Calu3 (cell line): ENCODE results near the gene GLUD1. TPM values are rescaled to one million over a fixed set of nuclear protein-coding genes. Genes with fewer than 3 reads are reported as not detected.
"Not testable (repeated sequence)": the region's sequence is repeated elsewhere in the genome, so short reads cannot be mapped to it uniquely, and the experiment has no call there.

Experiments
- Bru-seq: library from RNA; stranded (reverse); fragments of 400-500 nt; gene quantifications from one replicate; lab custom pipeline; 2021; lab: Mats Ljungman, UMichigan
- BruChase-seq, 2 experiments: library from RNA; stranded (reverse); fragments of 400-500 nt; gene quantifications; one replicate each; lab custom pipeline; 2021; lab: Mats Ljungman, UMichigan
- BruUV-seq: library from RNA; stranded (reverse); fragments of 400-500 nt; replicated peaks from 2 replicates; lab custom pipeline; 2021; lab: Mats Ljungman, UMichigan
- CTCF ChIA-PET: fragments of 300-600 bp; sonication (Branson Sonifier 250); formaldehyde crosslinking; loops from one replicate; lab custom pipeline; 2022; ENCODE audit warnings: antibody characterized with exemption; lab: Charles Lee
- DNase-seq: peaks from one replicate; pipeline ENCODE4 v3.0.0; 2022
- H3K27ac Mint-ChIP-seq: one replicate; pipeline ENCODE4 v1.8.0; 2022; ENCODE audit warnings: mixed read lengths; ENCODE audit not compliant: unreplicated experiment
- H3K27me3 Mint-ChIP-seq: one replicate; pipeline ENCODE4 v1.8.0; 2022; ENCODE audit warnings: mixed read lengths; ENCODE audit not compliant: unreplicated experiment
- H3K36me3 Mint-ChIP-seq: one replicate; pipeline ENCODE4 v1.8.0; 2022; ENCODE audit warnings: mild to moderate bottlenecking, moderate library complexity, mixed read lengths; ENCODE audit not compliant: insufficient read depth, unreplicated experiment
- H3K4me1 Mint-ChIP-seq: one replicate; pipeline ENCODE4 v1.8.0; 2022; ENCODE audit warnings: mild to moderate bottlenecking, low read depth, mixed read lengths; ENCODE audit not compliant: unreplicated experiment
- H3K4me3 Mint-ChIP-seq: one replicate; pipeline ENCODE4 v1.8.0; 2022; ENCODE audit warnings: mild to moderate bottlenecking, low read depth, moderate library complexity, mixed read lengths; ENCODE audit not compliant: unreplicated experiment
- H3K9me3 Mint-ChIP-seq: one replicate; pipeline ENCODE4 v1.8.0; 2022; ENCODE audit warnings: low read depth, mixed read lengths; ENCODE audit not compliant: unreplicated experiment
- intact Hi-C: fragments of 100-400 bp; cut with micrococcal nuclease; formaldehyde crosslinking; loops from one replicate; pipeline ENCODE4 v1.10.0; 2022; ENCODE audit not compliant: unreplicated experiment
- long read RNA-seq: library from polyadenylated mRNA; stranded (forward); transcript quantifications from one replicate; pipeline ENCODE4 v2.0.0, GENCODE V29; 2022
- total RNA-seq: library from RNA; stranded (reverse); gene quantifications from 2 replicates; pipeline ENCODE4 v1.2.3, GENCODE V29; 2022
- TF ChIP-seq, protein P1 (sequence below): fragments of 200-600 bp; IDR thresholded peaks from one replicate; pipeline ENCODE4 v1.8.0; 2022; ENCODE audit warnings: antibody characterized with exemption; ENCODE audit not compliant: unreplicated experiment

GLUD1 gene
- 60.2 and 70.8 TPM in 2 replicates for total RNA-seq
- percentile 79 among the genes with signal in this experiment for Bru-seq, nascent RNA
- percentile 85 among the genes with signal in this experiment for BruChase-seq, experiment 1, labeled RNA remaining after a 6-hour chase
- BruChase-seq, experiment 2, labeled RNA remaining after a 2-hour chase = percentile 77 among the genes with signal in this experiment
- long read RNA-seq, transcript GLUD1-201 (13 exons, 3,039 nt) = major isoform, 51 of 58 reads
- long read RNA-seq, partial matches to known transcripts = 0 of 58 reads
- long read RNA-seq, other reads (novel, unspliced or antisense) = 7 of 58 reads

GRCh38 chr10:87094373-87095235 is at the start of gene GLUD1, which contains the start of gene SHLD2:
Gene GLUD1, minus strand, starts transcription at chr10:87094843. Its CDS starts 74 bp downstream, at chr10:87094769.
Gene SHLD2, plus strand, starts transcription at chr10:87095206. Its CDS starts 56,149 bp downstream, at chr10:87151355.
- peaks cover 9% of the 10 kb centered on the region for H3K4me1 Mint-ChIP-seq
- intact Hi-C loops = loop anchor here (5.0 kb wide), 1 partner anchor 122 kb away; no protein-coding TSS in a partner anchor

DNA sequence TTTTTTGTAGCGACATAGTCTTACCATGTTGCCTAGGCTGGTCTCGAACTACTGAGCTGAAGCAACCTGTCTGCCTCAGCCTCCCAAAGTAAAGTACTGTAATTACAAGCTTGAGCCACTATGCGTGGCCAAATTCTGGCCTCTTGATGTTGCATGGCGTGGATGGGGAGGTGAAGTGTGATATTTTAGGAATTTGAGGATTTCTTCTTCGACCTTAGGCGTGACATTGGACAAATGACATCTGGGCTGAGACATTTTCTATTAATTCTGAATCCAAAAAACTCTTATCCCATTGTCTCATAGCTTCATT is 48.4 kb upstream of the GLUD1 start:
- BruUV-seq, DNase-seq, H3K36me3 Mint-ChIP-seq, H3K4me1 Mint-ChIP-seq, H3K9me3 Mint-ChIP-seq, intact Hi-C loops, H3K27ac Mint-ChIP-seq, H3K4me3 Mint-ChIP-seq, H3K27me3 Mint-ChIP-seq: not testable (repeated sequence)
- CTCF ChIA-PET = interaction anchor here (0.7 kb wide), 1 partner anchor 479 kb away, joined by 3 read pairs; no protein-coding TSS in a partner anchor

More at GRCh38 chr10:87094373-87095235, at the start of gene GLUD1, which contains the start of gene SHLD2:
- BruUV-seq = no TSS peak
- TF ChIP-seq, protein P1, sequence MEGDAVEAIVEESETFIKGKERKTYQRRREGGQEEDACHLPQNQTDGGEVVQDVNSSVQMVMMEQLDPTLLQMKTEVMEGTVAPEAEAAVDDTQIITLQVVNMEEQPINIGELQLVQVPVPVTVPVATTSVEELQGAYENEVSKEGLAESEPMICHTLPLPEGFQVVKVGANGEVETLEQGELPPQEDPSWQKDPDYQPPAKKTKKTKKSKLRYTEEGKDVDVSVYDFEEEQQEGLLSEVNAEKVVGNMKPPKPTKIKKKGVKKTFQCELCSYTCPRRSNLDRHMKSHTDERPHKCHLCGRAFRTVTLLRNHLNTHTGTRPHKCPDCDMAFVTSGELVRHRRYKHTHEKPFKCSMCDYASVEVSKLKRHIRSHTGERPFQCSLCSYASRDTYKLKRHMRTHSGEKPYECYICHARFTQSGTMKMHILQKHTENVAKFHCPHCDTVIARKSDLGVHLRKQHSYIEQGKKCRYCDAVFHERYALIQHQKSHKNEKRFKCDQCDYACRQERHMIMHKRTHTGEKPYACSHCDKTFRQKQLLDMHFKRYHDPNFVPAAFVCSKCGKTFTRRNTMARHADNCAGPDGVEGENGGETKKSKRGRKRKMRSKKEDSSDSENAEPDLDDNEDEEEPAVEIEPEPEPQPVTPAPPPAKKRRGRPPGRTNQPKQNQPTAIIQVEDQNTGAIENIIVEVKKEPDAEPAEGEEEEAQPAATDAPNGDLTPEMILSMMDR = no peak
- peak within 1 kb of the TSS; percentile 68 for H3K27ac Mint-ChIP-seq
- no peaks in the 10 kb centered on the region for H3K27me3 Mint-ChIP-seq
- peak within 1 kb of the TSS; percentile 65 for H3K4me3 Mint-ChIP-seq
- DNase-seq = peak; percentile 90
- peaks cover 39% of the 10 kb centered on the region for H3K36me3 Mint-ChIP-seq
- H3K9me3 Mint-ChIP-seq = no peaks in the 10 kb centered on the region
- CTCF ChIA-PET = no interaction called here

DNA sequence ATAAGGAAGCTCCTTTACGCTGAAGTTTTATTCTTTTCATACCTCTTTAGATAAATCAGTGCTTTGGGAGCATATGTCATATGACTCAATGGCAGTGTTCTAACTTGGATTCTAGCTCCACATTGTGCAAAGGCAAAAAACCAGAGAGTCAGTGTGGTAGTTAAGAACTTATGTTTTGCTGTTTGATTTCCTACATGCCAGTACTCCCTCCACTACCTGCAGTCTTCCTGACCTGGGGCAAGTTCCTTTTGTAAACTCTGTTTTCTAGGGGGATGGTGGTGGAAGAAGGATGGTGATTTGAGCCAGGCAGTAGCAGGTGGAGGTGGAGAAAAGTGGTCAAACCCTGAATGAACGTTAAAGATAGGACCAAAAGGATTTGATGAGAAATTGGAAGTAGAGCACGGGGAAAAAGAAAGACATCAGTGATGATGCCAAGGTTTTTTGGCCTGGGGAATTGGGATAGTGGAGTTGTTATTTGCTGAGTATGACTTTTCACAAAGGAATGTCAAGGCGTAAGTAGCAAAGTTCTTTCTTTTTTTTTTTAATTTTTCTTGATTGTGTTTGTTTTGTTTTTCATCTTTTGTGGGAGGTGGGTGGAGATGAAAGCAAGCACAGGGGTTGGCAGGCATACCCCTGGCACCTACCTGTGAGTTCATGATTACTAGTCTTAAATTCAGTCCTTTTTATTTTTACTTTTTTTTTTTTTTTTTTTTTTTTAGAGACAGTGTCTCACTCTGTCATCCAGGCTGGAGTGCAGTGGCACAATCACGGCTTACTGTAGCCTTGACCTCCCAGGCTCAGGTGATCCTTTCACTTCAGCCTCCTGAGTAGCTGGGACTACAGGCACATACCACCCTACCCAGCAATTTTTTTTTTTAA is 47.8 kb upstream of the GLUD1 start:
- DNase-seq, H3K9me3 Mint-ChIP-seq, H3K36me3 Mint-ChIP-seq, H3K4me3 Mint-ChIP-seq, H3K27ac Mint-ChIP-seq, H3K27me3 Mint-ChIP-seq, H3K4me1 Mint-ChIP-seq, intact Hi-C loops, BruUV-seq: not testable (repeated sequence)
- CTCF ChIA-PET = interaction anchor here (0.7 kb wide), 1 partner anchor 478 kb away, joined by 3 read pairs; no protein-coding TSS in a partner anchor

GRCh38 chr10:87137478-87137877 is 42.8 kb upstream of the GLUD1 start:
- intact Hi-C loops, H3K27me3 Mint-ChIP-seq, BruUV-seq, H3K4me1 Mint-ChIP-seq, H3K4me3 Mint-ChIP-seq, CTCF ChIA-PET, H3K36me3 Mint-ChIP-seq, H3K27ac Mint-ChIP-seq, H3K9me3 Mint-ChIP-seq, DNase-seq: not testable (repeated sequence)

- intact Hi-C loops, H3K27me3 Mint-ChIP-seq, H3K27ac Mint-ChIP-seq, CTCF ChIA-PET, H3K4me1 Mint-ChIP-seq, H3K36me3 Mint-ChIP-seq, DNase-seq, BruUV-seq, H3K4me3 Mint-ChIP-seq, H3K9me3 Mint-ChIP-seq: not testable (repeated sequence)
Observed at GRCh38 chr10:87134440-87134839, 39.8 kb upstream of the GLUD1 start.

GRCh38 chr10:87133936-87134335 is 39.3 kb upstream of the GLUD1 start:
- CTCF ChIA-PET, H3K9me3 Mint-ChIP-seq, H3K27me3 Mint-ChIP-seq, H3K27ac Mint-ChIP-seq, intact Hi-C loops, H3K4me1 Mint-ChIP-seq, DNase-seq, H3K36me3 Mint-ChIP-seq, H3K4me3 Mint-ChIP-seq, BruUV-seq: not testable (repeated sequence)

DNA sequence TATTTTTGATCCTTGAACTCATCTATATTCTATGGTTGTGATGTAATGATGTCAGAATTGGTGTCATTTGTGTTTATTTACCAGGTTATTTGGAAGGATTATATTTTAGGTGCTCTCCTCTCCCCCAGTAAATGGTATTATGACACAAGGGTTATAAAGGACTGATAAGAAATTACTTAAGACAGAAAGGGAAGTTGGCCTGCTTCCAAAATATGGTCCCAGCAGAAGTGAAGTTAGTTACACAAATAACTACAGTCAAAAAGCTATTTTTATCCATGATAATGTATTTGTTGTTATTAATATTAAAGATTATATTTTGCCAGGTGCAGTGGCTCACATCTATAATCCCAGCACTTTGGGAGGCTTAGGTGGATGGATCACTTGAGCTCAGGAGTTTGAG is 37.5 kb upstream of the GLUD1 start:
- H3K4me1 Mint-ChIP-seq, CTCF ChIA-PET, DNase-seq, H3K27me3 Mint-ChIP-seq, BruUV-seq, H3K36me3 Mint-ChIP-seq, H3K4me3 Mint-ChIP-seq, intact Hi-C loops, H3K27ac Mint-ChIP-seq, H3K9me3 Mint-ChIP-seq: not testable (repeated sequence)

DNA sequence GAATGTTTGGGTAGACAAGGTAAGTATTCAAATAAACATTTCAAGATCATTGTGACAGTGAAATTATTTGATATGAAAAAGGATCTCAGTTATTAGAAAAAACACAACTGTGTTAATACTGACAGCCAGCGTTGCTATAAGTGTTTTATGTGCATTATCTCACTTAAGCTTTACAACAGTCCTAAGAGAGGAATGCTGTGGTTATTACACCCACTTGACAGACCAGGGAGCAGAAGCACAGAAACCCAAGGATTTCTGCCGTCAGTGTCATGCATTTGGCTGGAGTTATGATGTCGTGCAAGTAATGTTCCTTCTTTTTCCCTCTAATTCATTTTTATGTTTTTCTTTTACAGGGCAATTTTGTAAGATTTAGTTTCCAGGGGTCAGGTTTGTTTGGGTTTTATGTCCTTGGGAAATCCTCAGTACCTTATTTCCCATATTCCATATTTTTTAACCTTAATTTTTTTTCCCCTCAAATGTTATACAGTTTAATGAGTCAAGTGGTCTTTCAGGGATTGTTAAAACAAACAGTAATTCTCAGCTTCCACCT is 33.0 kb upstream of the GLUD1 start:
- CTCF ChIA-PET, H3K27ac Mint-ChIP-seq, H3K36me3 Mint-ChIP-seq, DNase-seq, H3K4me3 Mint-ChIP-seq, intact Hi-C loops, H3K4me1 Mint-ChIP-seq, H3K9me3 Mint-ChIP-seq, H3K27me3 Mint-ChIP-seq, BruUV-seq: not testable (repeated sequence)
